GM12801 (cell line): ENCODE results near the gene TMC3.

Experiments used
- CTCF ChIP-seq: IDR thresholded peaks from one replicate; pipeline ENCODE4 v1.5.1; 2011; ENCODE audit warnings: control low read depth; ENCODE audit not compliant: insufficient read length; ENCODE audit errors: extremely low read depth

The TMC3 gene

DNA sequence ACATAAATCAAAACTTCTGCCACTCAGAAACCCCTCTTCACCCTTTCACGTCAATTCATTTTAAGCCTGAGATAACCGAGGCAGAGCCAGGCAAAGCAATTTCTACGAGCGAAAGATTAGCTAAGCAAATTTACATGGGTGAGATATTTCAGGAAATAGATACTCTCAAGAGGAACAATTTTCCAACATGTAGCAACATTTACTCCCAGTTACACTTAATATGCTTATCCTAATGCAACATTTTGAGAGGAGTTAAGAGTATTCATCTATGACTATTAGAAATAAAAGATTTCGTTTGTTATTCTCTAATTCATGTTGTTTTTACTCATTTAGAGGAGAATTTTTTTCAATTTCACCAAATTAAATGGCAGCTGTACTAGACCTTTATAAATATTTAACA, 837 bp downstream of the TMC3 start:
- no peak for TF ChIP-seq CTCF

- no peak for TF ChIP-seq CTCF
These were observed 1.4 kb downstream of the TMC3 start for GRCh38 chr15:81372575-81372974.

DNA sequence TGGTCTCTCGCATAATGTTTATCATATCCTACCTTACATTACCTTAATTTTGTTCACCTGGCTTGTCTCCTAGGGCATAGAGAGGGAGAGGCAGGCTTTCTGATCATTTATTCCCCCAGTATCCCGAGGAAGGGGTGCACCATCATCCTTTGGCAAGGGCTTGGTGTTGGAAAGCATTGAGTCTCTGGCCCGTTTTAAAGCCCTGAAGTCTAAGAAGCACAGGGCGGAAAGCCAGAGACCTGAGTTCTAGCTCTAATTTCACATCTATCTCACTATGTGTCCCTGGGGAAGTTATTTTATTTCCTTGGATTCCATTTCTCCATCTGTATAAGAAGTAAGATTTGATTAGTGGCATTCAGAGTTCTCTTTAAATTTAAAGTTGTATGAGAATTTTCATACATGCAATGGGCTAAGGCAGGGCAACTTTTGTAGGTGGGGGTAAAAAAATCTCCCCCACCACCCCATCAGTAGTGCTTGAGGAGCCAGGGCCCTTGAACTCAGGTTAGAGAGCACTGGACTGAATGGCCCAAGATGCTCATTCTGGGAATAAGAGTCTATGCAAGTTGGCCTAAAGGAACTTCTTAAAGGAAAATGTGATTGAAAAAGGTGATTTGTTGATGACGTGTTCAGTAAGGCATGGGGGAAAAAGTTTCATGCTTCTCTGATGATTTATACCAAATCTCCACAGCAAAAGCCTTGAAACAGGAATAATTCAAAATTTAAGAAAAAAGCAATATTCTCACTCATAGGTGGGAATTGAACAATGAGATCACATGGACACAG, 10.1 kb downstream of the TMC3 start:
- no peak for TF ChIP-seq CTCF

- no peak for TF ChIP-seq CTCF
These were observed 10.7 kb downstream of the TMC3 start for GRCh38 chr15:81363276-81363675.

DNA sequence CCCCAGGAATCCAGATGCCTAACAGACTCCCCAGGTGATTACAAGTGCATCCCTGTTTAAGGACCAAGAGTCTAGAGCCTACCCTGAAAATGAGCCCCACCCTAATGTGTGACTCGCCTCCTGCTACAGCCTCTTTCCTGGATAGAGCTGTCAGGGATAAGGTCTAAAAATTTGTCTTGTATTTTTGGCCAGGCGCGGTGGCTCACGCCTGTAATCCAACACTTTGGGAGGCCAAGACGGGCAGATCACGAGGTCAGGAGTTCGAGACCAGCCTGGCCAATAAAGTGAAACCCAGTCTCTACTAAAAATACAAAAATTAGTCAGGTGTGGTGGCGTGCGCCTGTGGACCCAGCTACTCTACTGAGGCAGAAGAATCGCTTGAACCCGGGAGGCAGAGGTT, 11.2 kb downstream of the TMC3 start:
- no peak for TF ChIP-seq CTCF

DNA sequence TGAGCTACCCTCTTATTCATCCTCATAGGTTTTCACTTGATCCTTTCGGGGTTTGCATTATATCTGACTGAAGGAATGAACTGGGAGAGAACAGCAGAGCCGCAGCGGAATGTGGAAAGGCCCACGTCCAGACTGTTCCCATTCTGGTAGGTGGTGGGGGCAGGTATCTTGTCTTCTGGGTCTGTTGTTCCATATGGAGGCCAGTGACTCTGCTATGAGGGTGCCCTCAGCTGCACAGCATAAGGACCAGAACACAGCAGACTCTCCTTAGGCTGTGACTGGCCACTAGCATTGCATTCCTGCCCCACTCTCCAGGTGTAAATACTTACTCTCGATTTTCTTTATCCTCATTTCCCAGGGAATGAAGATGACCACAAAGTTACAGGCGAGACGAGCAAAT, 12.1 kb downstream of the TMC3 start:
- TF ChIP-seq CTCF: no peak

DNA sequence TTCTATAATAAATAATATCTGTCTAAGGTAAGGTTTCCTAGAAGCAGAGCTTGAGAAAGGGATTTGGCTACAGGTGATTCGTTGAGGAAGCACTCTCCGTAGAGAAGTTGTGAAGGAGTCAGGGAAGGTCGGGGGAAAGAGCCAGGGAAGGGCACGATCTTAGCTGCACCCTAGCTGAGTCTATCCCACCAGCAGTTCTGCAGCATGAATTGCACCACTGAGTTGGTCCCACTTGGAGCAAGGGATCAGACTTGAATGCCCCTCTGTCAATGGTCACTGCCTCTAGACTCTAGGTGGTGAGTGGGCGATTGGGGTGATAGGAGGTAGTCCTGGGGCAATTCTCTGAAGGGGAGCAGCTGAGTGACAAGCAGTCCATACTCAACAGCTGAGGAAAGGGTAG, 13.5 kb downstream of the TMC3 start:
- TF ChIP-seq CTCF: no peak
